Measurements from ENCODE around the gene GRAMD2A. TPM values are rescaled to one million over a fixed set of nuclear protein-coding genes. Genes with fewer than 3 reads are reported as not detected.
A peak's percentile ranks its signal among the peaks of the same experiment; 100 is the strongest.

The GRAMD2A gene
- total RNA-seq, 1 donor from 2014 or later = 2.6 TPM

- Mint-ChIP-seq H3K27me3 (ENCODE audit: low read depth) (no peaks in the 10 kb centered on the region), H3K4me1 (peaks cover 60% of the 10 kb centered on the region), H3K4me3 (peak overlapping the region; percentile 63), H3K9me3 (no peaks in the 10 kb centered on the region), H3K27ac (peak overlapping the region; percentile 93), H3K36me3 (peaks cover 4% of the 10 kb centered on the region)
- TF ChIP-seq CTCF (IDR thresholded peaks at IDR 0.05; ENCODE audit: unreplicated experiment) = no peak
- no peak for DNase-seq (ENCODE audit: low spot score in 2 of 2, unreplicated experiment in 2 of 2)
Observed at GRCh38 chr15:72227192-72227586, 29.6 kb upstream of the GRAMD2A start.

- no peak for TF ChIP-seq CTCF (IDR thresholded peaks at IDR 0.05; ENCODE audit: unreplicated experiment)
- Mint-ChIP-seq H3K4me3 (no peak overlapping the region), H3K27ac (no peak overlapping the region), H3K27me3 (ENCODE audit: low read depth) (no peaks in the 10 kb centered on the region), H3K36me3 (peaks cover 13% of the 10 kb centered on the region), H3K4me1 (peaks cover 54% of the 10 kb centered on the region), H3K9me3 (no peaks in the 10 kb centered on the region)
- DNase-seq (ENCODE audit: low spot score in 2 of 2, unreplicated experiment in 2 of 2) = no peak
Observed at GRCh38 chr15:72223278-72223677, 25.7 kb upstream of the GRAMD2A start.

GRCh38 chr15:72222393-72222792 lies 24.8 kb upstream of the GRAMD2A start:
- no peak for DNase-seq (ENCODE audit: low spot score in 2 of 2, unreplicated experiment in 2 of 2)
- Mint-ChIP-seq H3K27me3 (ENCODE audit: low read depth) (no peaks in the 10 kb centered on the region), H3K9me3 (no peaks in the 10 kb centered on the region), H3K36me3 (peaks cover 16% of the 10 kb centered on the region), H3K4me1 (peaks cover 48% of the 10 kb centered on the region), H3K4me3 (no peak overlapping the region), H3K27ac (peak overlapping the region; percentile 7)
- TF ChIP-seq CTCF (IDR thresholded peaks at IDR 0.05; ENCODE audit: unreplicated experiment) = no peak

- H3K27me3 Mint-ChIP-seq (ENCODE audit: low read depth) = no peaks in the 10 kb centered on the region
- H3K9me3 Mint-ChIP-seq = no peaks in the 10 kb centered on the region
- no peak overlapping the region for H3K4me3 Mint-ChIP-seq
- peaks cover 20% of the 10 kb centered on the region for H3K36me3 Mint-ChIP-seq
- no peak for TF ChIP-seq CTCF (IDR thresholded peaks at IDR 0.05; ENCODE audit: unreplicated experiment)
- peaks cover 34% of the 10 kb centered on the region for H3K4me1 Mint-ChIP-seq
- peak overlapping the region; percentile 67 for H3K27ac Mint-ChIP-seq
- no peak for DNase-seq (ENCODE audit: low spot score in 2 of 2, unreplicated experiment in 2 of 2)
Observed at GRCh38 chr15:72220687-72221086, 23.1 kb upstream of the GRAMD2A start.

- no peak overlapping the region for H3K27ac Mint-ChIP-seq
- DNase-seq (ENCODE audit: low spot score in 2 of 2, unreplicated experiment in 2 of 2) = no peak
- peaks cover 17% of the 10 kb centered on the region for H3K4me1 Mint-ChIP-seq
- no peaks in the 10 kb centered on the region for H3K27me3 Mint-ChIP-seq (ENCODE audit: low read depth)
- TF ChIP-seq CTCF (IDR thresholded peaks at IDR 0.05; ENCODE audit: unreplicated experiment) = no peak
- H3K36me3 Mint-ChIP-seq = peaks cover 28% of the 10 kb centered on the region
- H3K4me3 Mint-ChIP-seq = no peak overlapping the region
- no peaks in the 10 kb centered on the region for H3K9me3 Mint-ChIP-seq
Observed at GRCh38 chr15:72217216-72217615, 19.6 kb upstream of the GRAMD2A start.

GRCh38 chr15:72216079-72216478 lies 18.5 kb upstream of the GRAMD2A start:
- Mint-ChIP-seq H3K27me3 (ENCODE audit: low read depth) (no peaks in the 10 kb centered on the region), H3K4me1 (peaks cover 7% of the 10 kb centered on the region), H3K4me3 (no peak overlapping the region), H3K9me3 (no peaks in the 10 kb centered on the region), H3K27ac (no peak overlapping the region), H3K36me3 (peaks cover 35% of the 10 kb centered on the region)
- DNase-seq (ENCODE audit: low spot score in 2 of 2, unreplicated experiment in 2 of 2) = no peak
- no peak for TF ChIP-seq CTCF (IDR thresholded peaks at IDR 0.05; ENCODE audit: unreplicated experiment)
